HCT116 (cell line): ENCODE data around the gene ASB1. TPM values are rescaled to one million over a fixed set of nuclear protein-coding genes. Genes with fewer than 3 reads are reported as not detected.

Source experiments
- ATAC-seq: fragments of 200-7000 bp; cut with Tn5 transposase; 2 replicates; pipeline ENCODE4 v1.9.1; 2020; ENCODE audit warnings: mild to moderate bottlenecking, moderate library complexity
- BruUV-seq: library from RNA; stranded (reverse); fragments of 400-500 nt; replicated peaks from 2 replicates; lab custom pipeline; 2021; lab: Mats Ljungman, UMichigan
- CTCF ChIA-PET: fragments of 300-600 bp; sonication (Branson Sonifier 250); formaldehyde crosslinking; loops from one replicate; lab custom pipeline; 2021; ENCODE audit warnings: antibody characterized with exemption; lab: Charles Lee
- POLR2A ChIA-PET: fragments of 300-600, 350-600 bp; sonication (Branson Sonifier 250); formaldehyde crosslinking; loops from one replicate; lab custom pipeline; 2021; ENCODE audit warnings: antibody characterized with exemption; lab: Charles Lee
- RAD21 ChIA-PET, 2 experiments: fragments of 300-600 bp; sonication (Branson Sonifier 250); formaldehyde crosslinking; loops; one replicate each; lab custom pipeline; 2023; ENCODE audit warnings: low total read pairs in 2 of 2; ENCODE audit not compliant: uncharacterized antibody in 2 of 2, unreplicated experiment in 2 of 2, low non-redundant PET in 1 of 2; lab: Charles Lee
- DNase-seq: peaks from one replicate; pipeline ENCODE4 v3.0.0-alpha.2; 2010; ENCODE audit warnings: low read depth, low spot score
- H2AFZ ChIP-seq: fragments of 200-600 bp; shearing (Covaris generic), sonication (generic); 2 replicates; pipeline ENCODE4 v1.6.1; 2017; ENCODE audit warnings: low read depth, mixed run types, mixed read lengths, antibody characterized with exemption, low read length; ENCODE audit not compliant: poor library complexity, severe bottlenecking
- H3K27ac ChIP-seq: 2 replicates; pipeline ENCODE4 v1.5.1; 2012; ENCODE audit warnings: low read depth, low read length
- H3K27me3 ChIP-seq: fragments of 200-600 bp; sonication (generic); 2 replicates; pipeline ENCODE4 v1.6.1; 2016; ENCODE audit warnings: mixed run types, low read length, mixed read lengths; ENCODE audit not compliant: insufficient read depth
- H3K36me3 ChIP-seq, 2 experiments: fragments of 200-500 bp in 1 of 2; fragments of 200-600 bp in 1 of 2; sonication (Bioruptor generic) in 1 of 2; sonication (generic) in 1 of 2; 2 replicates each; pipeline versions ENCODE4 v1.5.1 to v1.6.1; 2014 to 2016; ENCODE audit warnings: low read length in 2 of 2, inconsistent platforms in 1 of 2, mixed read lengths in 1 of 2, mixed run types in 1 of 2; ENCODE audit not compliant: insufficient read depth in 2 of 2, control insufficient read depth in 1 of 2
- H3K4me1 ChIP-seq, 2 experiments: fragments of 200-600 bp in 1 of 2; sonication (generic) in 1 of 2; 2 replicates each; pipeline versions ENCODE4 v1.5.1 to v1.6.1; 2012 to 2017; ENCODE audit warnings: low read length in 2 of 2, inconsistent platforms in 1 of 2, mild to moderate bottlenecking in 1 of 2, mixed read lengths in 1 of 2, mixed run types in 1 of 2, moderate library complexity in 1 of 2; ENCODE audit not compliant: insufficient read depth in 2 of 2, control insufficient read depth in 1 of 2
- H3K4me2 ChIP-seq: fragments of 200-600 bp; sonication (generic); 2 replicates; pipeline ENCODE4 v1.6.1; 2017; ENCODE audit warnings: mixed run types, low read length, mixed read lengths
- H3K4me3 ChIP-seq, 2 experiments: fragments of 200-600 bp in 1 of 2; sonication (generic) in 1 of 2; replicated peaks in 1 of 2; 2 replicates each; pipeline ENCODE4 v1.5.1; 2011 to 2016; ENCODE audit warnings: low read length in 2 of 2, control low read depth in 1 of 2, low read depth in 1 of 2, mild to moderate bottlenecking in 1 of 2, mixed read lengths in 1 of 2, mixed run types in 1 of 2
- H3K79me2 ChIP-seq: fragments of 200-600 bp; sonication (generic); 2 replicates; pipeline ENCODE4 v1.6.1; 2017; ENCODE audit warnings: mild to moderate bottlenecking, mixed run types, low read length, moderate library complexity, mixed read lengths; ENCODE audit not compliant: insufficient read depth
- H3K9ac ChIP-seq: fragments of 200-600 bp; sonication (generic); 2 replicates; pipeline ENCODE4 v1.6.1; 2016; ENCODE audit warnings: low read length, mixed read lengths
- H3K9me2 ChIP-seq: fragments of 200-600 bp; sonication (generic), shearing (Covaris generic); 2 replicates; pipeline ENCODE4 v1.6.1; 2017; ENCODE audit warnings: mixed run types, mild to moderate bottlenecking, moderate library complexity; ENCODE audit not compliant: insufficient read depth
- H3K9me3 ChIP-seq, 2 experiments: fragments of 200-500 bp in 1 of 2; fragments of 200-600 bp in 1 of 2; sonication (Bioruptor generic) in 1 of 2; sonication (generic) in 1 of 2; 2 replicates each; pipeline ENCODE4 v1.6.1; 2014 to 2017; ENCODE audit warnings: low read length in 2 of 2, mixed read lengths in 2 of 2, inconsistent platforms in 1 of 2, low read depth in 1 of 2, mild to moderate bottlenecking in 1 of 2, mixed run types in 1 of 2, moderate library complexity in 1 of 2; ENCODE audit not compliant: control insufficient read depth in 1 of 2, insufficient read depth in 1 of 2
- H4K20me1 ChIP-seq: fragments of 200-600 bp; sonication (generic), shearing (Covaris generic); 2 replicates; pipeline ENCODE4 v1.6.1; 2017; ENCODE audit warnings: mixed run types, mild to moderate bottlenecking, moderate library complexity; ENCODE audit not compliant: insufficient read depth
- EZH2 ChIP-seq: fragments of 200-600 bp; sonication (generic); IDR thresholded peaks from 2 replicates; pipeline ENCODE4 v1.6.1; 2017; ENCODE audit warnings: antibody characterized with exemption, mixed run types
- EZH2phosphoT487 ChIP-seq: fragments of 200-600 bp; IDR thresholded peaks from 2 replicates; pipeline ENCODE4 v1.6.1; 2018; ENCODE audit warnings: antibody characterized with exemption, borderline replicate concordance
- FOSL1 ChIP-seq: IDR thresholded peaks from 2 replicates; pipeline ENCODE4 v1.6.1; 2012; ENCODE audit warnings: low read depth
- JUND ChIP-seq: IDR thresholded peaks from 2 replicates; pipeline ENCODE4 v1.6.1; 2012
- POLR2A ChIP-seq: IDR thresholded peaks from 2 replicates; pipeline ENCODE4 v1.7.0; 2011; ENCODE audit warnings: borderline replicate concordance; ENCODE audit not compliant: insufficient read depth, insufficient read length; ENCODE audit errors: extremely low read depth
- POLR2AphosphoS5 ChIP-seq: IDR thresholded peaks from 2 replicates; pipeline ENCODE4 v1.6.1; 2011; ENCODE audit warnings: mild to moderate bottlenecking, low read depth, low read length, moderate library complexity
- SIN3A ChIP-seq: IDR thresholded peaks from 2 replicates; pipeline ENCODE4 v1.6.1; 2012; ENCODE audit warnings: low read depth
- SP1 ChIP-seq: IDR thresholded peaks from 2 replicates; pipeline ENCODE4 v1.6.1; 2012; ENCODE audit warnings: low read depth
- SRF ChIP-seq: IDR thresholded peaks from 2 replicates; pipeline ENCODE4 v1.6.1; 2012; ENCODE audit warnings: low read depth
- TCF7L2 ChIP-seq: IDR thresholded peaks from 2 replicates; pipeline ENCODE4 v1.7.0; 2011; ENCODE audit warnings: borderline replicate concordance, inconsistent platforms; ENCODE audit not compliant: insufficient read depth, insufficient read length; ENCODE audit errors: extremely low read depth
- YY1 ChIP-seq: IDR thresholded peaks from 2 replicates; pipeline ENCODE4 v1.6.1; 2011; ENCODE audit warnings: low read length, low read depth, moderate library complexity, mild to moderate bottlenecking; ENCODE audit not compliant: insufficient replicate concordance; ENCODE audit errors: extremely low read depth
- ZBTB33 ChIP-seq: IDR thresholded peaks from 2 replicates; pipeline ENCODE4 v1.6.1; 2011; ENCODE audit warnings: mild to moderate bottlenecking, low read length, moderate library complexity; ENCODE audit not compliant: insufficient replicate concordance; ENCODE audit errors: extremely low read depth
- intact Hi-C: fragments of 100-400 bp; cut with micrococcal nuclease; formaldehyde crosslinking; loops from 2 replicates; pipeline ENCODE4 v1.10.0; 2022
- total RNA-seq: library from RNA; stranded (reverse); gene quantifications from one replicate; pipeline ENCODE4 v1.2.1, GENCODE V29; 2021; ENCODE audit not compliant: unreplicated experiment
- TF ChIP-seq, protein P1 (sequence below): IDR thresholded peaks from 2 replicates; pipeline ENCODE4 v1.6.1; 2012; ENCODE audit warnings: low read depth

ASB1 gene
- total RNA-seq, 1 experiment from 2014 or later = 43.1 TPM

DNA sequence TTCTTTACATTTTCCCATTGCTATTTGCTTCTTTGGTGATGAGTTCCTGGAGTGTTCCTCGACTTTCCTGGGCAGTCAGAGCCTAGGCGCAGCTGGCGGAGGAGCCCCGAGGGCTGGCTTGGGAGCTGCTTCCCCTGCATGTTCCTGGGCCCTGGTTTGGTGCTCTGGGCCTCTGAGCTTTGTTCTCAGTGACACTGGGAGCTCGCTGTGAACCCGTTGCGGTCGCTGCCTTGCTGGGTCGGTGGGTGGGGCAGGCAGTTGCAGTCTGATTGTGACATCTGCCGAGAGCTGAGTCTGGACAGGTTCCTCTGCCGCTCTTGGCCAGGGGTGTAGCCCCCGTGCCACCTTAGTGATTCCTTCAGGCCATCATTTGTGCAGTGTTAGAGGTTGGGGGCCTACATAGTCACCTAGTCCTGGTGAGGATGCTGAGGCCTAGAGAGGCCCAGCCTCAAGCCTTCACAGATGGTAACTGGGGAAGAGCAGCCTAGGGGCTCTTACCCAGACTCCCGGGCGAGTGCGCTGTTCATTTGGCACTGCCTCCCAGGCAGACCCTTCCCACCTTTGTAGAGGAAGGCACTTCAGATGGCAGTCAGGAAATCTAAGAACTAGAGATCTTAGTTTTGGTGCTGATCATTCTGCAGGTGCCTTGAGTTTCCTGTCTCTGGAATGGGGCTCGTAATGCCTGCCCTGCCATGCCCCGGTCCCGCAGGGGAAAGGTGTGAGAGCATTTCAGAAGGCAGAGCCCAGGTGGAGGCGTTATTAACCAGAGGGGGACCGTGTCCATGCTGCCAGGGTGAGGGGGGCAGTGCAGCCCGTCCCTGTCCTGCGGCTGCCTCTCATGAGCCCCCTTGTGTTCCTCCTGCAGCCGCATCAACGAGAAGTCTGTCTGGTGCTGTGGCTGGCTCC lies 8.4 kb downstream of the ASB1 start:
- POLR2A ChIA-PET = no interaction called here
- no peak for TF ChIP-seq POLR2AphosphoS5
- TF ChIP-seq YY1 = no peak
- TF ChIP-seq JUND = no peak
- TF ChIP-seq SIN3A = no peak
- TF ChIP-seq FOSL1 = no peak
- TF ChIP-seq ZBTB33 = no peak
- no peak for TF ChIP-seq EZH2
- no peak for TF ChIP-seq SRF
- no peak for TF ChIP-seq EZH2phosphoT487
- TF ChIP-seq, protein P1, sequence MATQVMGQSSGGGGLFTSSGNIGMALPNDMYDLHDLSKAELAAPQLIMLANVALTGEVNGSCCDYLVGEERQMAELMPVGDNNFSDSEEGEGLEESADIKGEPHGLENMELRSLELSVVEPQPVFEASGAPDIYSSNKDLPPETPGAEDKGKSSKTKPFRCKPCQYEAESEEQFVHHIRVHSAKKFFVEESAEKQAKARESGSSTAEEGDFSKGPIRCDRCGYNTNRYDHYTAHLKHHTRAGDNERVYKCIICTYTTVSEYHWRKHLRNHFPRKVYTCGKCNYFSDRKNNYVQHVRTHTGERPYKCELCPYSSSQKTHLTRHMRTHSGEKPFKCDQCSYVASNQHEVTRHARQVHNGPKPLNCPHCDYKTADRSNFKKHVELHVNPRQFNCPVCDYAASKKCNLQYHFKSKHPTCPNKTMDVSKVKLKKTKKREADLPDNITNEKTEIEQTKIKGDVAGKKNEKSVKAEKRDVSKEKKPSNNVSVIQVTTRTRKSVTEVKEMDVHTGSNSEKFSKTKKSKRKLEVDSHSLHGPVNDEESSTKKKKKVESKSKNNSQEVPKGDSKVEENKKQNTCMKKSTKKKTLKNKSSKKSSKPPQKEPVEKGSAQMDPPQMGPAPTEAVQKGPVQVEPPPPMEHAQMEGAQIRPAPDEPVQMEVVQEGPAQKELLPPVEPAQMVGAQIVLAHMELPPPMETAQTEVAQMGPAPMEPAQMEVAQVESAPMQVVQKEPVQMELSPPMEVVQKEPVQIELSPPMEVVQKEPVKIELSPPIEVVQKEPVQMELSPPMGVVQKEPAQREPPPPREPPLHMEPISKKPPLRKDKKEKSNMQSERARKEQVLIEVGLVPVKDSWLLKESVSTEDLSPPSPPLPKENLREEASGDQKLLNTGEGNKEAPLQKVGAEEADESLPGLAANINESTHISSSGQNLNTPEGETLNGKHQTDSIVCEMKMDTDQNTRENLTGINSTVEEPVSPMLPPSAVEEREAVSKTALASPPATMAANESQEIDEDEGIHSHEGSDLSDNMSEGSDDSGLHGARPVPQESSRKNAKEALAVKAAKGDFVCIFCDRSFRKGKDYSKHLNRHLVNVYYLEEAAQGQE = no peak
- TF ChIP-seq TCF7L2 = no peak
- TF ChIP-seq POLR2A = no peak
- no peak for TF ChIP-seq SP1
- CTCF ChIA-PET = no interaction called here
- Histone ChIP-seq H3K9me3 (peaks cover 3 to 6% of the 10 kb centered on the region in 2 experiments; a peak in 2 of 4 replicates), H4K20me1 (no peaks in the 10 kb centered on the region), H3K4me3 (no peak overlapping the region), H3K9me2 (no peaks in the 10 kb centered on the region), H3K79me2 (peaks cover 76% of the 10 kb centered on the region), H3K9ac (no peak overlapping the region), H3K36me3 (peaks cover 21 to 32% of the 10 kb centered on the region in 2 experiments; a peak in 3 of 4 replicates), H3K27me3 (no peaks in the 10 kb centered on the region), H3K4me2 (no peak overlapping the region), H3K4me1 (peaks cover 13 to 24% of the 10 kb centered on the region in 2 experiments), H3K27ac (no peak overlapping the region), H2AFZ (no peak overlapping the region)
- ATAC-seq = no peak
- no TSS peak for BruUV-seq
- RAD21 ChIA-PET = no interaction called here
- intact Hi-C loops = no loop called here
- no peak for DNase-seq
